Amygdala (tissue), 56 donors: Measurements from ENCODE around the gene AOC3.
"Not testable (repeated sequence)": the region's sequence is repeated elsewhere in the genome, so short reads cannot be mapped to it uniquely, and the experiment has no call there.

Source experiments
- DNase-seq, 56 donors: peaks; one replicate each; lab custom pipeline; 2025; lab: John Stamatoyannopoulos, UW

AOC3 gene

DNA sequence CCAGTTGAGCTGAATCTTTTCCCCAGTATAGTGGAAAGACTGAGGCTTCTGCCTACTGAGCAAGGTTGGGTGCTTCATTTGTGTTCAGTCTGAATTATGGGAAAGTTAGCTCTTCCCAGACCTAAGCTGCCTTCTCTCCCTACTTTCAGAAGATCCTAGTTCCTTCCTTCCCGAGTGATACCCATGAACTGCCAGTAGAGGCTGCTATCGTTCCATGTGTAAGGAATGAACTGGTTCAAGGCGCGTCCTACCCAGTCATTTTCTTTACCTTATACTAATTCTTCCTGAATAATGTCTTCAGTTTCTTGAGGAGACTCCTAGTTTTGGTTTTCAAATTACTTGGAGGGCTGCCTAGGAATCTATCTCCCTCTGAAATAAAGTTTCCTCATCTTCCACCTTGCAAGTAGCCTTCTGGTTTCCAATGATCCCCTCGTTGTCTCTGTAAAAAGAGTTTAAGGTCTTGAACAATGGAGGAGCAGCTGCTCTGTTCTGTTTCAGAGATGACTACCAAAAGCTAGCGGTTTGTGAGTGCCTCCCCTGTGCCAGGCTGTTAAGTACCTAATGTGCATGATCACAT is 7.6 kb upstream of the AOC3 start:
- DNase-seq: peak in 18 of 56 donors; percentile 1 to 46 (median 15)

DNA sequence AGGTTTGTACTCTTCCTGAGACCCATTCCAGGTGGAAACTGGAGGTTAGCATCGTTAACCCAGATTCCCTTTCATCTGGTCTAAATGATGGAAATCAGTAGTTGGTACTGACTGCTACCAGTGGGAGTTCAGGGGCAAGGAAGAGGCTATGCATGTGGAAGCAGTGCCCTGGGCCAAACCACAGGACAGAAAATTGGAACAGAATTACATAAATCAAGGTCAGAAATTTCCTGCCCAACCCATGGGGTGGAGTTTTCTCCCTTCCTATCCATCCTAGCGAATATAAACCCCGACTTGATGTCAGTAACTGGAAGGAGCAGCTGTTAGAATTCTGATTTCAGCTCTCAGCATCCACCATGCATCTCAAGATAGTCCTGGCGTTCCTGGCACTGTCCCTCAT is 6.7 kb upstream of the AOC3 start, which contains the start of gene AOC2:
Gene AOC2 (plus strand): TSS at position 310 of the 400 bp plus-strand sequence. CDS start 47 bp downstream, at position 357.
- no peak for DNase-seq

- DNase-seq: no peak
Measured at GRCh38 chr17:42844761-42845555, 6.0 kb upstream of the AOC3 start.

DNA sequence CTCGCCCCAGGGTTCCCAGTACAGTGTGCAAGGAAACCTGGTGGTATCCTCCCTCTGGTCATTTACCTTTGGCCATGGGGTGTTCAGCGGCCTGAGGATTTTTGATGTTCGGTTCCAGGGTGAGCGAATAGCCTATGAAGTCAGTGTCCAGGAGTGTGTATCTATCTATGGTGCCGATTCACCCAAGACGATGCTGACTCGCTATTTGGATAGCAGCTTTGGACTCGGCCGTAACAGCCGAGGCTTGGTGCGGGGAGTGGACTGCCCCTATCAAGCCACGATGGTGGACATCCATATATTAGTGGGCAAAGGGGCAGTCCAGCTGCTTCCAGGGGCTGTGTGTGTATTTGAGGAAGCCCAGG is 5.5 kb upstream of the AOC3 start:
- no peak for DNase-seq

DNA sequence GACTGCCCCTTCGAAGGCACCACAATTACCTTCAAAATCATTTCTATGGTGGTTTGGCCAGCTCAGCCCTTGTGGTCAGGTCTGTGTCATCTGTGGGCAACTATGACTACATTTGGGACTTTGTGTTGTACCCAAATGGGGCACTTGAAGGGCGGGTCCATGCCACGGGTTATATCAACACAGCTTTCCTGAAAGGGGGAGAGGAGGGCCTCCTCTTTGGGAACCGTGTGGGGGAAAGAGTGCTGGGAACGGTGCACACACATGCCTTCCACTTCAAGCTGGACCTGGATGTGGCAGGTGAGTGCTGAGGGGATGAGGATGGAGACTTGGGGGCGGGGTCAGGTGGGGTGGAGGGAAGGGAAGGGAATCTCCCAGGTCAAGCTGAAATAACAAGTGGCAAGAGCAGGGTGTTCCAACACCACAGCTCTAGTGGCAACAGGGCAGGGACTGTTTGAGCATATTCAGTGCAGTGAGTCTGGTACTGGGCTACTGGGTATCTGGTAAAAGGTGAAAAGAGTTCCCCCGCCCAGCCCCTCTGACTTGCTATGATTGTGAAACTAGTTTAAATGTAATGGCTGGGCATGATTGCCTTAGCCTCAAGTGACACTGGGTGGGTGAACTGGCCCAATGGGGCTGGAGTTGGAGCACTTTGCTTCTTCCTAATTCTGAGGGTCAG is 4.9 kb upstream of the AOC3 start:
- no peak for DNase-seq

GRCh38 chr17:42846594-42847280 is 4.3 kb upstream of the AOC3 start:
- DNase-seq: peak in 1 of 56 donors; percentile 1

GRCh38 chr17:42848093-42848492 is 2.9 kb upstream of the AOC3 start:
- no peak for DNase-seq

DNA sequence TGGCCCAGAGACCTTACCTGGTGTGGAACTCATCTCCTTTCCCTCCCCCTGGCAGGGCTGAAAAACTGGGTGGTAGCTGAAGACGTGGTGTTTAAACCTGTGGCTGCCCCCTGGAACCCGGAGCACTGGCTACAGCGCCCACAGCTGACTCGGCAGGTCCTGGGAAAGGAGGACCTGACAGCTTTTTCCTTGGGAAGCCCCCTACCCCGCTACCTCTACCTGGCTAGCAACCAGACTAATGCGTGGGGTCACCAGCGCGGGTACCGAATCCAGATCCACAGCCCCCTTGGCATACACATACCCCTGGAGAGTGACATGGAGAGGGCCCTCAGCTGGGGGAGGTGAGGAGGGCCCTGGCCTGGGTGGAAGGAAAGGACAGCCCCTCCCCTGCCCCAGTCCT is 2.0 kb upstream of the AOC3 start:
- DNase-seq: no peak

DNA sequence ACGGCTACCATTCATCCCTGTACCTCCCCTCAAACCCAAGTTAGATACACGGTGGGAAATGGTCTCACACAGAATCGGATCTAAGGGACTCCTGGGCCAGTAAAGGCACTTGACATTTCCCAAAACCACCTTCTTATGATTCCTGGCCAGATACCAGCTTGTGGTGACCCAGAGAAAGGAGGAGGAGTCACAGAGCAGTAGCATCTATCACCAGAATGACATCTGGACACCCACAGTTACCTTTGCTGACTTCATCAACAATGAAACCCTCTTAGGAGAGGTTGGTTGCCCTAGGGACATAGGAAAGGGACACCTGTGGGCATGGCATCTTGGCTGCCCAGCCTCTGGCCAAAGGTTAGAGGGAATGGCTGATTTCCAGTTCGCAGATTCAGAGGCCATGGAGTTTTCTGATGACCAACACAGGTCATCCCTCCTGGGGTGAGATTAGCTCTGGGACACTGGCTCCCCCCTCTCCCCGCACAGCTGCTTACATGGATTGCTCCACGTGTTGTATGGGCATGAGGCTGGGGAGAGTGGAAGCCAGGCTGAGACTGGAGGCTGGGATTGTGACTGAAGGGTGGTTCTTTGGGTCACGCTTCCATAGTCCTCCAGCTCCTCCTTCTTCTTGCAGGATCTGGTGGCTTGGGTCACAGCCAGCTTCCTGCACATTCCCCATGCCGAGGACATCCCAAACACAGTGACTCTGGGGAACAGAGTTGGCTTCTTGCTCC is 1.4 kb upstream of the AOC3 start:
- no peak for DNase-seq

- DNase-seq: not testable (repeated sequence)
Measured at GRCh38 chr17:42851371-42852240, 607 bp downstream of the AOC3 start.

DNA sequence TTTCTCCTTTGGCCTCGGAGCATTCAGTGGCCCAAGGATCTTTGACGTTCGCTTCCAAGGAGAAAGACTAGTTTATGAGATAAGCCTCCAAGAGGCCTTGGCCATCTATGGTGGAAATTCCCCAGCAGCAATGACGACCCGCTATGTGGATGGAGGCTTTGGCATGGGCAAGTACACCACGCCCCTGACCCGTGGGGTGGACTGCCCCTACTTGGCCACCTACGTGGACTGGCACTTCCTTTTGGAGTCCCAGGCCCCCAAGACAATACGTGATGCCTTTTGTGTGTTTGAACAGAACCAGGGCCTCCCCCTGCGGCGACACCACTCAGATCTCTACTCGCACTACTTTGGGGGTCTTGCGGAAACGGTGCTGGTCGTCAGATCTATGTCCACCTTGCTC is 1.4 kb downstream of the AOC3 start:
- DNase-seq: no peak

- DNase-seq: no peak
Measured at GRCh38 chr17:42853004-42853403, 2.0 kb downstream of the AOC3 start.

DNA sequence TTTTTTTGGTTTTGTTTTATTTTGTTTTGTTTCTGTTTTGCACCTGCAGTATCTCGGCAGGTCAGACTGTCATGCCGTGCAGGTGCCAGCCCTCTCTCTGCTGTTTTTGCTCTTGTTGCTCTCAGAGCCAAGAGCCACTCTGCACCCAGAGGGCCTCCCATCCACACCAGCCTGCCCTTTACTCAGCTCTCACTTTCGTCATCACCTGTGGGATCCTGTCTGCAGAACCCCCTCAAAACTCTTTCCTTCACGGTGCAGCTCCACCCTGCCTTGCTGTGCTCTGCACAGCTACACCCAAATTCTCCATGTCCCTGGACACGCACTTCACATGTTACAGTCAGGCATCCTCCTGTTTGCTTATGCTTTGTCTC is 2.6 kb downstream of the AOC3 start:
- no peak for DNase-seq

DNA sequence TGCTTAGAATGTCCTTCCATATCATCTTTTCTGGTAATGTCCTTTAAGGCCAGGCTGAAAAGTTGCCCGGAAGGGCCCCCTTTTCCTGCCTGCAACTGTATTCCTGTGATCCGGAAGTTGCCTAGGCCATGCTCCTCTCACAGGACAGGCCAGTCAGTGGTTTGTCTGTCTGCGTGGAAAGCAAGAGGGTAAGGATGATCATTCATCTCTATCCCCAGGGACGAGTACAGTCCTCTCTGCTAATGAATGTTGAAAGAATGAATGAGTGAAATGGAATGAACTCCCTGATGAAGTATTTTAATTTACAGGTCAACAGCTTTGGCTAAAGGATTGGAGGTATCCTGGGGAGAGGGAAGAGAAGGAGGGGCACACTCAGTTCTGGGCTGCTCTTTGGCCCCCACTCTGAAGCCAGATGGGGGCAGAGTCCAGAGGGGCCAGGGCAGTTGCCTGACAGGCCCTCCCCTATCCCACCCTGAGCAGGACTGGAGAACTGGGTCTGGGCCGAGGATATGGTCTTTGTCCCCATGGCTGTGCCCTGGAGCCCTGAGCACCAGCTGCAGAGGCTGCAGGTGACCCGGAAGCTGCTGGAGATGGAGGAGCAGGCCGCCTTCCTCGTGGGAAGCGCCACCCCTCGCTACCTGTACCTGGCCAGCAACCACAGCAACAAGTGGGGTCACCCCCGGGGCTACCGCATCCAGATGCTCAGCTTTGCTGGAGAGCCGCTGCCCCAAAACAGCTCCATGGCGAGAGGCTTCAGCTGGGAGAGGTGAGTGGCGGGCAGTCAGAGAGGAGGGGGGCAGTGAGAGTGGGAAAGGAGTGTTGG is 3.2 kb downstream of the AOC3 start:
- DNase-seq: no peak

DNA sequence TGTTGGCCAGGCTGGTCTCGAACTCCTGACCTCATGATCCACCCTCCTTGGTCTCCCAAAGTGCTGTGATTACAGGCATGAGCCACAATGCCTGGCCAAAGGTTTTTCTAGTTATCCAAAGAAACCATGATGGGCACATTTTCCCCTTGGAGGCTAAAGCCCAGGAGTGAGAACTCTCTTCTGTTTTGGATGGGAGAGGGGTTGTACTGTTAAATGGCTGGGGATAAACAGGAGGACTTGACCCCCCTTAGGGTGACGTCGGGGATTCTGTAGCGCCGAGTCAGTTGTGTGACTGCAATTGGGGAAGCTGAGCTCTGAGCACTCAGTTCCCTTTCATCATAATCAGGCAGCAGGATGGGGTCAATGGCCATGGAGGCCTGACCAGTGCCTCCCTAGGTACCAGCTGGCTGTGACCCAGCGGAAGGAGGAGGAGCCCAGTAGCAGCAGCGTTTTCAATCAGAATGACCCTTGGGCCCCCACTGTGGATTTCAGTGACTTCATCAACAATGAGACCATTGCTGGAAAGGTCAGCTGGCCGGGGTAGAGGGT is 4.1 kb downstream of the AOC3 start:
- DNase-seq: no peak

DNA sequence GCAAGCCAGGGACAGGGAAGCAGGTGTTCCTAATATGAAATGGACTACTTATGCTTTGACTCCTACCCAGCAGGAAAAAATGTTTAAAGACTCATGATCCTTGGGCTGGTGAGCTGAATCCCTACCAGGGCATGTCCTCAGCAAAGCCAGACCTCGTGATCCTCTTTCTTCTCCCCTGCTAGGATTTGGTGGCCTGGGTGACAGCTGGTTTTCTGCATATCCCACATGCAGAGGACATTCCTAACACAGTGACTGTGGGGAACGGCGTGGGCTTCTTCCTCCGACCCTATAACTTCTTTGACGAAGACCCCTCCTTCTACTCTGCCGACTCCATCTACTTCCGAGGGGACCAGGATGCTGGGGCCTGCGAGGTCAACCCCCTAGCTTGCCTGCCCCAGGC is 5.1 kb downstream of the AOC3 start:
- not testable (repeated sequence) for DNase-seq

DNA sequence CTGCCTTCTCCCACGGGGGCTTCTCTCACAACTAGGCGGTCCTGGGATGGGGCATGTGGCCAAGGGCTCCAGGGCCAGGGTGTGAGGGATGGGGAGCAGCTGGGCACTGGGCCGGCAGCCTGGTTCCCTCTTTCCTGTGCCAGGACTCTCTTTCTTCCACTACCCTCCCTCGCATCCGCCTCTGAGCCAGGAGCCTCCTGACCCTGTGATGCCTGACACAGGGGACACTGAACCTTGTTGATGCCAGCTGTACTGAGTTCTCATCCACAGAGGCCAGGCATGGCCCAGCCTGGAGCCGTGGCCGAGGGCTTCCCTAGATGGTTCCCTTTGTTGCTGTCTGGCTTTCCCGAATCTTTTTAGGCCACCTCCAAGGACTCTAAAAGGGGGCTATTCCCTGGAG is 5.5 kb downstream of the AOC3 start:
- DNase-seq: not testable (repeated sequence)

- no peak for DNase-seq
Measured at GRCh38 chr17:42857389-42857788, 6.4 kb downstream of the AOC3 start.
